ENCODE results near the gene IYD.
A peak's percentile ranks its signal among the peaks of the same experiment; 100 is the strongest.

IYD gene, protein sequence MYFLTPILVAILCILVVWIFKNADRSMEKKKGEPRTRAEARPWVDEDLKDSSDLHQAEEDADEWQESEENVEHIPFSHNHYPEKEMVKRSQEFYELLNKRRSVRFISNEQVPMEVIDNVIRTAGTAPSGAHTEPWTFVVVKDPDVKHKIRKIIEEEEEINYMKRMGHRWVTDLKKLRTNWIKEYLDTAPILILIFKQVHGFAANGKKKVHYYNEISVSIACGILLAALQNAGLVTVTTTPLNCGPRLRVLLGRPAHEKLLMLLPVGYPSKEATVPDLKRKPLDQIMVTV

DNA sequence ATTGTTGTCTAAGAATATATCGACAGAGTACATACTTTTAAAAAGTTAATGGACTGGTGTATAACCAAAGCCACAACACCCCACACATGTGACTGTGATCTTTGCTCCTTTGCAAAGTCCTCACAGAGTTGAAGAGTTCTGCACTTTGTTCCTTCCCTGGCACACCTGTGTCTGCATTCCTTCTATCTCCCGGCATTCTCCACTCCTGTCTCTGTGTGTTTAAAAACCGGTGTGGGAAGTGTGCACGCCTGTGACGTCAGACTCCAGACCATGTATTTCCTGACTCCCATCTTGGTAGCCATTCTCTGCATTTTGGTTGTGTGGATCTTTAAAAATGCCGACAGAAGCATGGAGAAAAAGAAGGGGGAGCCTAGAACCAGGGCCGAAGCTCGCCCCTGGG is at the start of gene IYD:
Gene IYD (plus strand): TSS at position 251 of the 400 bp plus-strand sequence. CDS start 20 bp downstream, at position 271.
- no peak for DNase-seq

DNA sequence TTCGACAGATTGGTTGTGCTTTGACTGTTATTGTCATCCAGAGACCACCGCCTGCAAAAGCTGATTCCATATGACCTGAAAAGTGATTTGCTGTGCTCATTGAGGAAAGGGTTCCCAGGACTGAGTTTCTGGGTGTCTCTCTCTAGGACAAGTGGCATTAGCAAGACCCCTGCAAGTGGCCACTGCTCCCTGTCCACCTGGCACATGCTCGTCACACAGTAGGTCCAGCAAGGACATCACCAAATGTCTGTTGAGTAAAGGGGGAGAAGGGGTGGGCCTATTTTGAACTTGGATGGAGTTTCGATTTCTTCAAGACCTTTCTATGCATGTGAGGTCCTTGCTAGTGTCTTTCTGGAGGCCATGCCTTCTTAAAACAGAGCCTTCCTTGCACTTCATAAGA is 48.9 kb upstream of the IYD start:
- no peak for DNase-seq

DNA sequence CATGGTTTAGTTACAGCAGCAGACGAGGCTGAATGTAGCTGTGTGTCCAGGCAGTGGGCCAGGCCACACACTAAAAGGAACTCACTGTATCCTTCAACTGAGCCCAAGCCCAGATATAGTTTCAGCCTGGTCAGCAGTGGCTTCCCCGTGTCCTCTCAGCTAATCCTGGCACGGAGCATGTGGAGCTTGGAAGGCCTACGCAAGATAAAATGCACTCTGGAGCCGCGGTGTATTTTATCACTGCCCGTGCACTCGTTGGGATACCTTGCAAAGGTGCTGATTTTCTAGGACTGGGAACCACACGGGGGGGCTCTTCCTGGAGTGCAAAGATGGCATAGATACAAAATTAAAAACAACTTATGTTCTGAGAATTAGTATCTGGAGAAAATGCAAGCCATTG is 48.4 kb upstream of the IYD start:
- DNase-seq: peak in 5 of 14 donors; percentile 1 to 13 (median 6)

DNA sequence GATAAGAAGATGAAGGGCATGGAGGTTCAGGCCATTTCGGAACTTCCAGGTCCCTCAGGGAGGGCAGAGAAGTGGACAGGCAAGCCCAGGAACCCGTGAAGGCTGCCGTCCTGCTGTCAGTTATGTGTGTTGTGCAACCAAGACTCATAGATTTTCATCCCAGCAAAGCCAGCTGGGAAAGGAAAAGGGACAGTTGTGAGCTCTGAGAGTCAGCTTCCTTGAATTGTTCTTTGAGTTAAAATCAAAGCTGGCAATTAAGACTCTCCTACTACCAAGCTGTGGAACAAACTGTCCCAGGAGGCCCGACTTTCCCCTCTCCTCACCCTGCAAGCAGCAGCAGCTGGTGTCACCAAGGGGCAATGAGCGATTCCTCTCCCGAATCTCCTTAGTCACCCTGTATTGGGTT is 46.3 kb upstream of the IYD start:
- no peak for DNase-seq

DNA sequence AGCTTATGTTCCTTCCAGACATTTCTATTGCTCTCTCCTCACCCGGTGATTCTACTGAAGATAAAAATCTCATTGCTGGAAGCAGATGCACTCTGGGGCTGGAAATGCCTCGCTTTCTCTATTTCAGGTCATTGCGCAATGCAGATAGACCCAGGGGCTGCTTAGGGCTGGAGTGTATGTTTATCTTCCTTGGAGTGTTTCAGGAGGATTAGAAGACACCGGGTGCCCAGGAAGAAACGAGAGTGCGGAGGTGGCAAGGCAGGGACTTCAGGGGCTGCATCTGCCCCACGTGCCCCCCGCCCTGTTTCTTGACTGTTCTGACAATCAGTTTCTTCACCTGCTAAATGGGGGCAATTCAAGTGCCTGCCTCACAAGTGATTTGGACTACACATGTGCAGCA is 45.6 kb upstream of the IYD start:
- no peak for DNase-seq

DNA sequence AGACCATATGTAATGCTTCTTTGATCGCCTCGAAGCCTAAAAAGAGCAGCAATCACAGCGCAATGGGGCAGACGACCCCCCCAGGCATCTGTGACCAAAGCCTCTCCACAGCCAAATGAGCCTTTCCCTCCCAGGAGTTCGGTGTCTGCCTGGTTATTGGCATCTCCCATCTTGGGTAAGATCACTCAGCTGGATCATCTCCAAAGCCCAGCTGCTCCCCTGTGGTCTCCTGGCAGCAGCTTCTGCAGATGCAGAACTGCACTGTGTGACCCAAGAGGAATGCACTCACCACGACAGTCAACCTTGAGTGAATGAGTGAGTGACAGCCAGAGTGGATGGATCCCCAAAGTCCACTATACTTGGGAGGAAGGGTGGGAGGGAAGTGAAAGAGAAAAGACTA is 44.8 kb upstream of the IYD start:
- no peak for DNase-seq

DNA sequence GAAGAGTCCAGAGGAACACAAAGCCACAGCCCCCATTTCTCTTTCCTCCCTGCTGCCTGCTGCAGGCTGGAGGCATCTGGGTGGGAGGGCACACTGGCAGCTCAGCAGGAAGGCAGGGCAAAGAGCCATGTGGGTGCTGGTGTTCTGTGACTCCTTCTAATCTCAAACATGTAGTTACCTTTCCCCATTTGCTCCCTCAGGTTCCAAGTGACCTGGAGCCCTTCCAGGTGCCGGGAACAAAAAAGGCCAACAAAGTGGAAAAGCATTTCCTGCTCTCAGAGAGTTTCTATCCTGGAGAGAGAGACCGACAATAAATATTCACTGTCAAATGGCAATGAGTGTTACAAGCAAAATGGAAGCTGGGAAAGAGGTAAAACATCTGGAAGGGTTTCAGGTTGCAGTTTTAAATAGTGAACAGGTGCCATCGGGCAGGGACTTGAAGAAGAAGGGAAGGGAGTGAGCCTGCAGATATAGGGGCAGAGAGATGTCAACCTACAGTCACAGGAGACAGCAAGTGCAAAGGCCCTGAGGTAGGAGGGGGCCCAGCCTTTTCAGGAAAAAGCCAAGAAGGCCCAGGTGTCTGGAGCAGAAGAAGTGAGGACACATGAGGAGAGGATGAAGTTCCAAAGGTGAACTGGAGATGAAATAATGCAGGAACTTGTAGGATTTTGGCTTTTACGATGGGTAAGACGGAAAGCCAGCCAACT is 43.6 kb upstream of the IYD start:
- DNase-seq: no peak

DNA sequence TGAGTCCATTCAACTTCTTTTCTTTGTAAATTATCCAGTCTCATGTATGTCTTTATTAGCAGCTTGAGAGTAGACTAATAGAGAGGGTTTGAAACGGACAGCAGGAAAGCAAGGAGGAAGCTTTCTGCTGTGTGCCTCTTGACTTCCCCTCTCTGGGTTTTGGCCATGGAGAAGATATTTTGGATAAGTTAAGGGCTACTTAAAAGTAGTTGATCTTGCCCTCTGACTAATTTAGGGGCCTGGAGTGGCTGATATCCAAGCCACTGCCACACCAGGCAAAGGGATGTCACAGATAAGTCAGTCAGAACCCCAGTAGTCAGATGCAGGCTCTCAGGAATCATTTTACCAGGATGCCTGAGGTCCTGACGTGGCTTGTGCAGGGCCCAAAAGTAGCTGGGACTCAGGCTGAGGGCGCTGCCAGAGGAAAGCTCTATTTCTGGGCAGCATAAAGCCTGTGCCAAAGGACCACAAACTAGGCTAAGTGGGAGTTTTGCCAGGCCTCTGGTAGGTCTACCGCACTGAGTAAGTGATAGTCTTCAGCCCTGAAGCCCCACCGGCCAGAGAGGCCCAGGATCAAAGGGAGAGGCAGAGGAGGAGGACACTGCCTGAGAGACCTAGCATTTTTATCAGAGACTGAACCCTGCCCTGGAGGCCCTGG is 41.6 kb upstream of the IYD start:
- no peak for DNase-seq

DNA sequence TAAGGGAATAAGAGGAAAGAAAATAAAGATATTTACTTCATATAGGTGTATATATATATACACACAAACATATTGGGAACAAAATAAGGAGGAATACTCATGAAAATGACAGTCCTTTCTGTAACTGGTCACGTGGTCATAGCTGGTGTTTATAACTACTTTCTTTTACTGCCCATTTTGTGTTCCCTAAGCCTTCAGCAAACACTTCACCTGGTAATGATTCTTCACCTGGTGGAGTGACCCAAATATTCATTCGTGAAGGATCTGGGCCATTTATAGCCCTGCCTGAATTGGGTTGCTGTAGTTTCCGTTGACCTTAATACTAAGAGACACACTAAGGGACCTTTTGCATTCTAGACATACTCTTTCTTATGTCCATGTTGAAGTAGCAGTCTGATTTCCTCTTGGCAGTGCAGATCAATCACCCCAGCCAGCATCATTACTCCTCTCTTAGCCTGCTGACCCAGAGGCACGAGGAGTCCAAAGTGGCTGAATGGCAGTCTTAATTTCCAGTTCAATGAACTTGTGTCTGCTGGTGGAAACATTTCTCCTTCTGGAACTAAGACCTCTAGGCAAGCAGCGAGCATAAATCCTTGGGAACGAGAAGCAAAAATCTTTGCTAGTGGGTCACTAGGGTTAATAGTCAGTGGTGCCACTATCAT is 39.9 kb upstream of the IYD start:
- no peak for DNase-seq

DNA sequence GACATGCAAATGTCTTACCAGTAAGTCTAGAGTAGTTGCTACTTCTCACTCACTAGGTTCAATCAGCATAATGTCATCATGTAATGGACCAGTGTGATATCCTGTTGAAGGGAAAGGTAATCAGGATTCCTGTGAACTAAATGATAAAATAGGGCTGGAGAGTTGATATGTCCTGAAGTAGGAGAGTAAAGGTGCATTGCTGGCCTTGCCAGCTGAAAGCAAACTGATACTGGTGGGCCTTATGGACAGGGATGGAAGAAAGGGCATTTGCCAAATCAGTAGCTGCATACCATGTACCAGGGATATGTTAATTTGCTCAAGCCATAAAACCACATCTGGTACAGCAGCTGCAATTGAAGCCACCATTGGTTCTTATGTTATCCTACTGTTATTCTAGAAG is 37.5 kb upstream of the IYD start:
- no peak for DNase-seq

DNA sequence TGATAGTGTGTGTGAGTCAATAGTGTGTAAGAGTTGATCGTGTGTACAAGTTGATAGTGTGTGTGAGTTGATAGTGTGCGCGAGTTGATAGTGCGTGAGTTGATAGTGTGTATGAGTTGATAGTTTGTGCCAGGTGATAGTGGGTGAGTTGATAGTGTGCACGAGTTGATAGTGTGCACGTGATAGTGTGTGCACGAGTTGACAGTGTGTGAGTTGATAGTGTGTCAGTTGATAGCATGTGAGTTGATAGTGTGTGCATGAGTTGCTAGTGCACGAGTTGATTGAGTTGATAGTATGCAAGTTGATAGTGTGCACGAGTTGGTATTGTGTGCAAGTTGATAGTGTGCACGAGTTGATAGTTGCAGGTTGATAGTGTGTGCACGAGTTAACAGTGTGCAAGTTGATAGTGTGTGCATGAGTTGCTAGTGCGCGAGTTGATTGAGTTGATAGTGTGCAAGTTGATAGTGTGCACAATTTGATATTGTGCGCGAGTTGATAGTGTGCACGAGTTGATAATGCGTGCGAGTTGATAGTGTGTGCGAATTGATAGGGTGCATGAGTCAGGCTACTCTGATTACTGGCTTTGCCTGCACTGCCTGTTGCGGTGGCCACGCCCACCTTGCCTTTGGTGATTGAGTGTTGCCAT is 35.8 kb upstream of the IYD start:
- no peak for DNase-seq

DNA sequence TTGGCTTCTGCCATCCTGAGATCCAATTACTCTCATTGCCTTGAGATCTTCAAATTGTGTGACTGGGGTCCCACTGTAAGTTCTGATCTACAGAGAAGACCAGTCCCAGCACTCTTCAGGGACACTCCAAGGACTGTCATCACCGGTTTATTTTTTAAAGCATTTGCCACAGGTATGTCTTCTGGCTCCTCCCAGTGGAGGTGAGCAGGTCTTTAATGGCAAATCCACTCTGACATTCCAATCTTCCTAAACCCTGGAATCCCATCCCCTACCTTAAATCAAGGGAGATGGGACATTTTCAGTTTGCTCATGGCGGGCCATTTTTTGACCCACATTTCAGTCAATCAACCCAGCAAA is 35.2 kb upstream of the IYD start:
- no peak for DNase-seq

DNA sequence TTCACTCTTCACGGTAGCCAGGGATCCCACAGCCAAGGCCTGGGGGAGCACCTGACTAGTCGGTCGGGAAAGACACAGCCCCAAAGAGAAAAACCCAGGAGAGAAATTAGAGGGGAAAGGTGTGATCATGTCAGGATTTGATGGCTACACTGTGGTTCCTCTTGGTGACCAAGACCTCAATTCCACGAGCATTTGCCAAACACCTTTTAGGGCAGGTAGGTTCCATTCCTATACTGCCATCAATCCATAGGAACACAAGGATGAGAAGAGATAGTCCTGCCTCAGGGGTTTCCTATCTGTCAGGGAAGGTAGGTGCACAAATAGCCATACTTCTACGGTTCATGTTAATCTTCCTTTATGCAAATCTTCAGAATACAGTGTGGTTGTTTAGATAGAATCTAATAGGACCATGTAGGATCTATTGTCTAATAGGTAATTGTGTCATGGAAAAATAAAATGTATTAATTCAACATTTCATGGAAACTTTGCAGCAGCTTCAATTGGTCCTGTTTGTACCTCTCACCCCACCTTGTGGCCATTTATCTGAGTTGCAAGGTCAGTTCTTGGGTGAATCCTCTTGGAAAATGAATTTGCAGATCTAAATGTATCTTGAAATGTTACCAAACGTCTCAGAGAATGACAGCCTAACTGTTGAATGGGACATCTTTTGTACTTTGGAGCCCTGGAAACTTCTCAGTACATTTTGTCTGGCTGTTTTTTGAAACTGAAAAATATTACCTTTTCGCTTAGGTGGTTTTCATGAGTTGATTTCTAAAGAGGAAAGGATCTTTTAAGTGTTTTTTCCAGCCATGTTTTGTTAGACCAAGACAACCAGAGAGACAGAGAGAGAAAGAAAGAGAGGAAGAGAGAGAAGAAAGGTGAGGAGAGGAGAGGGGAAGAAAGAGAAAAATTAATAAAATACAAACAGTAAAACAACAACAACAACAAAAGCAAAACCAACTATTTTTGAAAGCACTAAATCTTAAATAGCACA is 33.7 kb upstream of the IYD start:
- DNase-seq: peak in 2 of 14 donors; percentile 6 to 18

DNA sequence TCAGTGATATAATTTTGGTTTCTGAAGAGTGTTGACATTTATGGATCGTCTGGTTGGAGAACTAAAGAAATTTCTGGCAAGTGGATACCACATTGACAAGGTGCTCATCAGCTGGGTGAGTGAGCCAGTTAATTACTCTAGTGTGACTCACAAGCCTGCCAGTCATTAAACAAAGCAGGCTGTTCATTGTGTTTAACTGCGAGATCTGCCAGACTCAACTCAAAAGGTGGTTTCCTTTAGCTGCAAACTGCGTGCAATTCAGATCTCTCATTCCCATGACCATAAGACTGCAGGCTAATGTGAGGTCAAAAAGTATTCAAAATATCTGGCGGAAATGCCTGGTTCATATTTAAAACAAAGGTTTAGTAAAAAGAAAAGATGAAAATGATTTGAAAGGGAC is 32.5 kb upstream of the IYD start:
- no peak for DNase-seq

DNA sequence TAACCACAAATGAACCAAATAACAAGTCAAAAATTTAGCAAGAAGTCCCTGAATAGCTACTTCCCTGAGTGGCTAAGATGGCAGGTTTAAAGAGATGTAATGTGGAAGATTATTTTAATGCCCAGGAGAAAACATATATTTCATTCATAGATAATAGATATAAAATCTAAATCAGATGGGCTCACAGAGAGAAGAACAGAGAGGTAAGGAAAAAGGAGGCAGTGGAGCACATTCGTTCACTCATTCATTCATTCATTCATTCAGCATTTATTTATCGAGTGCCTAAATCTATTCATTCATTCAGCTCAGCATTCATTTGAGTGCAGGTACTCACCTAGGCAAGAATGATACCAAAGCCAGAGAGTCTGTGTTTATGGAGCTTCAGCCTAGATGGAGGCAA is 32.1 kb upstream of the IYD start:
- DNase-seq: no peak

DNA sequence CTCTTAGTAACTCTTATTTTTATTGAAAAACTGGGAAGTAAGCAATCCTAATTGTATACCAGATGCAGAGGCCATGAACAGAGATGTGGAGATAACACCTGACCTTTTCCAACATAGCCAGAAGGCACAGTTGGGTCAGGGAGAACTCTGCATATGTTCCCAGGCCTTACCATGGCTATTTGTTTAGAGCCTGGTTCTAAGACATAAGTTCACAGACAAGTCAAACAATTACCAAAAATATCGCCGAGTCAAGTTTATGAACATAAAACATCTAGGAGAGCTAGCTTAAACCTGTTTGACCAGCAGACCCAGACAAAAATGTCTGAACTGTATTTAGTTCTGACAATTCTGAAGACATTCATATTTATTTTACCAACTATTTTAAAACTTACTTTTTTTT is 26.7 kb upstream of the IYD start:
- no peak for DNase-seq

DNA sequence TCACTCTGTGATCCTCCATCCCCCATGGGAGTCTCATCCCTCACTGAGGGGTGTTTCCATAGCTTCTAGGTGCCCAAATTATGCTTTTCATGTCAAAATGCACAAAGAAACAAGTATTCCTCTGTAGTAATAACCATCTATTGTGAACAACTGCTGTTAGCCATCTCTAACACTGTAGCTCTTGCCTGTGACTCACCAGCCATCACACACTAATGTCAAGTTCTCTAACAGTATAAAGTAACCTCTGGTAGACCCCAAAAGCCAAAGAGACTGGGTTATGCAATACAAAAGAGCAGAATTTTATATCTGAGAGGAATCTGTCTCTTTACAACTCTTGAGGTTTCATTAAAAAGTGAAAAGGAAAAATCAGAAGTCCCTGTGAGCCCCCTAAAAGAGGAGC is 25.4 kb upstream of the IYD start:
- no peak for DNase-seq

DNA sequence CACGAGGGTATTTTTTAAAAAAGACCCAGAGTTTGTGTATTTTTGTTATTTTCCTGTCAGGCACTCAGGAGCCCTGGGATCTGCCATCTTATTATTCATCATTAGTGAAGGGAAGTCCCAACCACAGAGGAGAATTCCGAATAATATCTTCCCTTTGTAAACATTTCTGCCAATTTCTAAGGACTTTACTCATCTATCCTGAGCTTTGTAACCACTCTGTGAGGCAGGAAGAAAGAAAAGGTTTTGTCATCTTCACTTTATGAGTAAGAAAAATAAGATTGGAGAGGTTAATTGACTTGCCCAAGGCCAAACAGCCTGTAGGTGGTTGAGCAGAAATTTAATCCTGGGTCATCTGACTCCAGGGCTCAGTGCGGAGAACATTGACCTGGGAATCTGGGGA is 23.0 kb upstream of the IYD start:
- no peak for DNase-seq

DNA sequence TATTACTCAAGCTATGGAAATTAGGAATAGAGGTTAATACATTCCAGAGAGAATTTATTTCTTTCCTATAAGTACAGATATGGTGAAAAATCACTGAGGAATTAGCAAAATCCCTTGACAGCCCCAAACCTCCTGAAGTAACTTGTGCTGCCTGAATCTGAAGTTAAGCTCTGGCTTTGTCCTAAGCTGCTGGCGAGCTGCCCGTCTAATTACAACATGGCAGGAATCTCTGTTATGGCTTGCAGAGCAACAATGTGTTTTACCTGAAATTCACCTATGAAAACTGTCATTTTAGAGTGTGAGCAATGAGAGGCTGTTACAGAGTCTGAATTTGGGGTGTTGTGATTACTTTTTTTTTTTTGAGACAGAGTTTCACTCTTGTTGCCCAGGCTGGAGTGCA is 22.5 kb upstream of the IYD start:
- no peak for DNase-seq

DNA sequence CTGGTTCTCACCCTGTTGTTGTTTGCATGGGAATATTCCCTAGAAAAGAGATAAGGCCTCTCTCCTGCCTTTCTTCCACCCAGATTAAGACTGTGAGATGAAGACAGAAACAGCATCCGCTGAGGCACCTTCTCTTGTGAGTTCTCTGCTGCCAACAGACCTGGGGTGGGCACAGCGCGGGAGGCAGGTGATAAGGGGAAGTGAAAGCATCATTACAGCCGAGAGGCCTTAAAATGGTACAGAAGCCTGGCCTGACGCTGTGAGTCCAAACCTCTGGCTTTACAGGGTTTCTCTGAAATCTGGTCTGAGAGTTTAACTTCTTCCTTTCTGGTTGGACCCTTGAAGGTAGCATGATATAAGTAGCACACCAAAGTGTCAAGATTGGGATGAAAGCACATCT is 21.0 kb upstream of the IYD start:
- no peak for DNase-seq

DNA sequence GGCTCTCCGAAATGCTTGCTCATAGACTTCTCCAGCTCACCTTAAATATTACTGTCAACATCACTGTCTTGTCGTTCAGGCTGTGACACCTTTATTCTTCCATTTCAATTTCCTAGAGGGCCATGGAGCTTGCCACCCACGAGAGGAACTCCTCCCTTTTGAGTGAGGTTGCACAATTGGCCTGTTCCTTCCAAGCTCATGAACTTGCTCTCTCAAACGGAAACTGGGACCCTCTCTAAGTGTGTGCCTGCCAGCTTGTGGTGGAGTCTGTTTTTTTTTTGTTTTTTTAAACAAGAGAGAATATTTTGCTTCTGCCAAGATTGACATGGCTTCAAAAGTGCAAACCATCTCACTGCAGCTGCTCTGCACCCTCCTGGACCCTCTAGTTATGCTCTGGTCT is 19.3 kb upstream of the IYD start:
- DNase-seq: no peak
